ENCODE measurements around the gene PIGZ. TPM values are rescaled to one million over a fixed set of nuclear protein-coding genes. Genes with fewer than 3 reads are reported as not detected.

PIGZ gene, protein sequence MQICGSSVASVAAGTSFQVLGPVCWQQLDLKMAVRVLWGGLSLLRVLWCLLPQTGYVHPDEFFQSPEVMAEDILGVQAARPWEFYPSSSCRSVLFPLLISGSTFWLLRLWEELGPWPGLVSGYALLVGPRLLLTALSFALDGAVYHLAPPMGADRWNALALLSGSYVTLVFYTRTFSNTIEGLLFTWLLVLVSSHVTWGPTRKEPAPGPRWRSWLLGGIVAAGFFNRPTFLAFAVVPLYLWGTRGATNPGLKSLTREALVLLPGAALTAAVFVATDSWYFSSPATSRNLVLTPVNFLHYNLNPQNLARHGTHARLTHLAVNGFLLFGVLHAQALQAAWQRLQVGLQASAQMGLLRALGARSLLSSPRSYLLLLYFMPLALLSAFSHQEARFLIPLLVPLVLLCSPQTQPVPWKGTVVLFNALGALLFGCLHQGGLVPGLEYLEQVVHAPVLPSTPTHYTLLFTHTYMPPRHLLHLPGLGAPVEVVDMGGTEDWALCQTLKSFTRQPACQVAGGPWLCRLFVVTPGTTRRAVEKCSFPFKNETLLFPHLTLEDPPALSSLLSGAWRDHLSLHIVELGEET
- total RNA-seq = under 1 TPM; 0.65 to 0.71 TPM

- POLR2A ChIA-PET = interaction anchor here (1.2 to 2.3 kb wide), 2 partner anchors 21 to 27 kb away, joined by 5 to 8 read pairs; partner anchors contain the start of gene NCBP2
- H3K27ac Mint-ChIP-seq = no peak within 1 kb of the TSS
Observed at GRCh38 chr3:196968233-196969133, at the start of gene PIGZ. Gene PIGZ (minus strand): TSS chr3:196968833. CDS start chr3:196952031, 16,802 bp downstream.

GRCh38 chr3:197017003-197017402, 48.4 kb upstream of the PIGZ start:
- Mint-ChIP-seq H3K36me3 (no peaks in the 10 kb centered on the region), H3K4me1 (ENCODE audit: low read depth) (no peaks in the 10 kb centered on the region), H3K4me3 (no peak overlapping the region), H3K9me3 (no peaks in the 10 kb centered on the region), H3K27ac (no peak overlapping the region), H3K27me3 (no peaks in the 10 kb centered on the region)
- intact Hi-C loops (cut with micrococcal nuclease) = no loop called here
- ChIA-PET CTCF (interaction anchor here (1.9 to 2.9 kb wide), 2 partner anchors 13 to 14 kb away, joined by 6 to 13 read pairs; partner anchors contain the start of gene MELTF), POLR2A (no interaction called here)
- no peak for DNase-seq

More at GRCh38 chr3:196968233-196969133, at the start of gene PIGZ:
- peak; percentile 46 for DNase-seq
- CTCF ChIA-PET = interaction anchor here (1.1 to 2.5 kb wide), 4 partner anchors 13 to 392 kb away, joined by 3 to 9 read pairs (median 4); partner anchors contain the start of gene SENP5
- intact Hi-C loops (cut with micrococcal nuclease) = loop anchor here (2.0 to 5.0 kb wide), 2 partner anchors 26 to 361 kb away; partner anchors contain the start of gene NCBP2
- Mint-ChIP-seq H3K9me3 (peaks cover 6% of the 10 kb centered on the region), H3K4me1 (ENCODE audit: low read depth) (peaks cover 12% of the 10 kb centered on the region), H3K4me3 (peak within 1 kb of the TSS; percentile 73), H3K27me3 (peaks cover 12% of the 10 kb centered on the region), H3K36me3 (no peaks in the 10 kb centered on the region)

DNA sequence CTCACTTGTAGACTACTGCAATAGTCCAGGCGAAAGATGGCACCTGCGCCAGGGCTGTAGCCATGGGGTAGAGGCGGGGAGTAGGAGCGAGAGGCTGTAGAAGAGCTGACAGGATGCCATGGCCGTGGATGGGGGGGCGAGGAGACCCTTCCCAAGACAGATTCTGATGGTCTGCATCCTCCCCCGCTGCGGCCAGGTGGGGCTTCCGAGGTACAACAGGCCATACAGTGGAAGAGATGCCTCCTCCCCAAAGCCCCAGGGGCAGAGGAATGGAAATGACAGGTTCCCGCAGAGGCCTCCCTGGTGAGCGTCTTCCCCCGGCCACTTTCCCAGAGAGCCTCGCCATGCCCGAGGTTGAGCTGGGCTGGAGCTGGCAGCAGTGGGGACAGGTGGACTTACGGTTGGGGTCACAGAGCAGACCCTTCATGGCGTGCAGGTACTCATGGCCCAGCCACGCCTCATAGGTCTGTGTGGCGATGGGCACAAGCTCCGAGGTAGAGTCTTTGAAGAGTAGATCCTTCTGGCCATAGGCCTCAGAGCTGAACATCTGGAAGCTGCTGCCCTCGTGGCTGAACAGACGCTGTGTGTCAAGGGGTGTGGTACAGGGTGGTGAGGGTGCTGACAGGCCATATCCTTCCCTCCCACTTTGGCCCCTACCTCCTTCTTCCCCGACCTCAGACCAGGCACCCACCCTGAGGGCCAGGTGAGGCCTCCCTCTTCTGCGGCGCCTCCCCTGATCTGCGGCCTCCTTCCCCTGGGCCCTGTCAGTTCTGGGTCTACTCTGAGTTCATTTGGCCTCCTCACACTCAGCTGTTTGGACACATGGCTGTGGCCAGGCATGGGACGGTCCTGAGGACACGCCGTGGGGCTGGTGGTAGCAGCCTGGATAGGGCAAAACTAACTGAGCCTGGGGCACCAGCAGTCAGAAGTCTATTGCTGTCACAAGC, 47.4 kb upstream of the PIGZ start:
- Mint-ChIP-seq H3K9me3 (no peaks in the 10 kb centered on the region), H3K27ac (no peak overlapping the region), H3K4me1 (ENCODE audit: low read depth) (no peaks in the 10 kb centered on the region), H3K27me3 (no peaks in the 10 kb centered on the region), H3K36me3 (no peaks in the 10 kb centered on the region), H3K4me3 (no peak overlapping the region)
- ChIA-PET POLR2A (no interaction called here), CTCF (interaction anchor here (1.9 to 2.9 kb wide), 2 partner anchors 13 to 15 kb away, joined by 6 to 13 read pairs; partner anchors contain the start of gene MELTF)
- intact Hi-C loops (cut with micrococcal nuclease) = no loop called here
- DNase-seq = no peak

GRCh38 chr3:197014942-197015575, 46.4 kb upstream of the PIGZ start:
- DNase-seq = no peak
- Mint-ChIP-seq H3K4me1 (ENCODE audit: low read depth) (no peaks in the 10 kb centered on the region), H3K27ac (no peak overlapping the region), H3K4me3 (no peak overlapping the region), H3K9me3 (no peaks in the 10 kb centered on the region), H3K36me3 (no peaks in the 10 kb centered on the region), H3K27me3 (no peaks in the 10 kb centered on the region)
- intact Hi-C loops (cut with micrococcal nuclease) = no loop called here
- POLR2A ChIA-PET = no interaction called here
- CTCF ChIA-PET = no interaction called here

DNA sequence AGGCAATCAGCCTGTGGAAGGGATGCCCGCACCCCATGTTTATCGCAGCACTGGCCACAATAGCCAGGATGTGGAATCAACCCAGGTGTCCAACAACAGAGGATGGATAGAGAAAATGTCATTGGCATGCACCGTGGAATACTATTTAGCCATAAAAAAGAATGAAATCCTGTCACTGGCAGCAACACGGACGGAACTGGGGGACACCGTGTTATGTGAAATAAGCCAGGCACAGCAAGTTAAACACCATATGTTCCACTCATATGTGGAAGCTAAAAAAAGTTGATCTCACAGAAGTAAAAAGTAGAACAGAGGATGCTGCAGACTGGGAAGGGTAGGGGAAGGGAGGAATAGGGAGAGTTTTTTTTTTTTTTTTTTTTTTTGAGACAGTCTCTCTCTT, 45.4 kb upstream of the PIGZ start:
- ChIA-PET POLR2A (no interaction called here), CTCF (interaction anchor here (1.8 kb wide), 1 partner anchor 16 kb away, joined by 4 read pairs; the partner anchor contains the start of gene MELTF)
- H3K4me3 Mint-ChIP-seq = no peak overlapping the region
- no peaks in the 10 kb centered on the region for H3K4me1 Mint-ChIP-seq (ENCODE audit: low read depth)
- no peaks in the 10 kb centered on the region for H3K9me3 Mint-ChIP-seq
- H3K27ac Mint-ChIP-seq = no peak overlapping the region
- DNase-seq = no peak
- no peaks in the 10 kb centered on the region for H3K36me3 Mint-ChIP-seq
- intact Hi-C loops (cut with micrococcal nuclease) = no loop called here
- H3K27me3 Mint-ChIP-seq = no peaks in the 10 kb centered on the region

DNA sequence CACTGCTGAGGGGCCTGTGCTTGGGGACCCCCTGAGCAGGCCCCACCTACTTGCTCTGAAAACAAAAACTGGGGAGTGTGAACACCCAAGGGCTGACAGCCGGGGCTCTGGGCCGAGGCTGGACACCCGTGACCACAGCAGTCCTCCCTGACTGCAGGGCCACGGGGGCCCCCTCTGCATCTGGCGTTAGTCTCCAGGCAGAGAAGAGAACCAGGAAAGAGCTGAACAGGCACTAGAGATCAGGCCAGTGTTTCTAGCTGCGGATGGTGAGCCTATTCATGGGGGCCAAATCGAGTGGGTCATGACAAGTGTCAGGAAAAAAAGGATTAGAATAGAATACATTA, 43.9 kb upstream of the PIGZ start:
- intact Hi-C loops (cut with micrococcal nuclease) = no loop called here

GRCh38 chr3:197011780-197012539, 43.3 kb upstream of the PIGZ start:
- intact Hi-C loops (cut with micrococcal nuclease) = no loop called here
- no peak for DNase-seq
- H3K9me3 Mint-ChIP-seq = no peaks in the 10 kb centered on the region
- ChIA-PET CTCF (no interaction called here), POLR2A (no interaction called here)
- H3K36me3 Mint-ChIP-seq = no peaks in the 10 kb centered on the region
- H3K27me3 Mint-ChIP-seq = no peaks in the 10 kb centered on the region
- no peaks in the 10 kb centered on the region for H3K4me1 Mint-ChIP-seq (ENCODE audit: low read depth)
- no peak overlapping the region for H3K27ac Mint-ChIP-seq
- H3K4me3 Mint-ChIP-seq = no peak overlapping the region

More for the DNA sequence above, 43.9 kb upstream of the PIGZ start:
- Mint-ChIP-seq H3K27me3 (no peaks in the 10 kb centered on the region), H3K36me3 (no peaks in the 10 kb centered on the region), H3K27ac (no peak overlapping the region), H3K4me1 (ENCODE audit: low read depth) (no peaks in the 10 kb centered on the region), H3K4me3 (no peak overlapping the region), H3K9me3 (no peaks in the 10 kb centered on the region)
- POLR2A ChIA-PET = no interaction called here
- no peak for DNase-seq
- CTCF ChIA-PET = interaction anchor here (1.8 kb wide), 1 partner anchor 17 kb away, joined by 4 read pairs; the partner anchor contains the start of gene MELTF

DNA sequence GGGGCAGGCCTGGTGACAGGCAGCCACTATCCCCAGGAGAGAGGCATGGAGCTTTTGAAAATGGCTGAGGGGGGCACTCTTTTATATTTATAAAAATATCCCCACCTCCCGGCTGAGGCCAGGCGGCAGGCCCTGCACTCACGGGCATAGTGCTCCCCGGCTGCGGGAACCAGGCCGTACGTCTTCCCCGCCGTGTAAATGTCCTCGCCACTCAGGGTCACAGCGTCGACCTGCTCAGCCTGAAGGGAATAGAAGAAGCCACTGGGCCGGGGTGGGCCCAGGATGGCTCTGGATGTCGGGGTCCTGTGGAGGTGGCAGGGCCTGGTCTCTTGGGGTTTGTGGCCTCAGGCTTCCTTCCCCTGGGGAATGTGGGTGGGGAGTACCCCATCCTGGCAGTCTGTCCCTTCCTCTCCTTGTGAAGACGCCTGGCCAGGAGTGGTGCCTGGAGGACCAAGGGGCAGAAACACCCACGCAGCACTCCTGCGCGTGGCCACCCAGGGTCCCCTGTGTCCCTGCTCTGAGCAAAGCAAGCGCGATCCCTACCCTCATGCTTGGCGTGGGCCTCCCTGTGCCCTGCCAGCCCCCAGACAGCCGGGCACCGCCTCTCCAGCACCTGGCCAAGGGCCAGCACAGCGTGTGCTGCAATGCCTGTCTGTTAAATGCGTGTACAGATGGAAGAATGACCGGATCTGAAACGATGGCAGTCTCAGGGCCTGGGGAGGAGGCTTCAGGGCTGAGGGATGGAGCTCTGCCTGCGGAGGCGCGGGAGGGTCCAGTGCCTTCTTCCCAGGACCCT, 42.1 kb upstream of the PIGZ start:
- intact Hi-C loops (cut with micrococcal nuclease) = no loop called here
- ChIA-PET CTCF (no interaction called here), POLR2A (no interaction called here)
- H3K4me3 Mint-ChIP-seq = no peak overlapping the region
- H3K27ac Mint-ChIP-seq = no peak overlapping the region
- H3K9me3 Mint-ChIP-seq = no peaks in the 10 kb centered on the region
- H3K4me1 Mint-ChIP-seq (ENCODE audit: low read depth) = no peaks in the 10 kb centered on the region
- no peaks in the 10 kb centered on the region for H3K27me3 Mint-ChIP-seq
- no peak for DNase-seq
- H3K36me3 Mint-ChIP-seq = no peaks in the 10 kb centered on the region

- intact Hi-C loops (cut with micrococcal nuclease) = no loop called here
- H3K9me3 Mint-ChIP-seq = no peaks in the 10 kb centered on the region
- POLR2A ChIA-PET = no interaction called here
- no peaks in the 10 kb centered on the region for H3K36me3 Mint-ChIP-seq
- no peak overlapping the region for H3K4me3 Mint-ChIP-seq
- H3K4me1 Mint-ChIP-seq (ENCODE audit: low read depth) = no peaks in the 10 kb centered on the region
- no peaks in the 10 kb centered on the region for H3K27me3 Mint-ChIP-seq
- H3K27ac Mint-ChIP-seq = no peak overlapping the region
- DNase-seq = no peak
- CTCF ChIA-PET = interaction anchor here (1.2 kb wide), 1 partner anchor 20 kb away, joined by 3 read pairs; the partner anchor contains the start of gene MELTF
Observed at GRCh38 chr3:197009532-197010019, 40.9 kb upstream of the PIGZ start.
